Measurements from ENCODE around the gene CC2D1A. TPM values are rescaled to one million over a fixed set of nuclear protein-coding genes. Genes with fewer than 3 reads are reported as not detected.

The CC2D1A gene
- polyA plus RNA-seq, 1 of the 3 experiments (the other 2 are of a cell fraction): 24.2 TPM

DNA sequence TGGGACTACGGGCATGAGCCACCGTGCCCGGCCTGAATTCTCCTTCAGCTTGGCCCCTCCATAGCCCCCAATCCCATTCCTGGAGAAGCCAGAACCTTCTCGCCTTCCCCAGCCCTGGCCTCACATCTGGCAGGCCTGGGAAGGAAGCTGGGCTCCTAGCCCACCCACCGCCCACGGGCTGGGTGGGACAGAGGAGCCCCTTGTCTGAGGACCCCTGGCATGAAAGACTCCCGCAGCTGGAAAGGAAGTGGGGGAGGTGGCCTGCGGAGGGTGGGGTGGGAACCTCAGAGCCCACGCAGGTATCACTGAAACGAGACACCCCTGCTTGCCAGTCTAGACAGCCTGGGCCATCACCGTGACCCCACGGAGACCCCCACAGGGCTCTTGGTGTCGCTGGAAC lies 36.7 kb upstream of the CC2D1A start:
- no peak for DNase-seq
- TF ChIP-seq EP300 (IDR thresholded peaks at IDR 0.05; ENCODE audit: borderline replicate concordance in 1 of 2, low read depth in 1 of 2, low read length in 1 of 2) (no peak), GATA2 (CRISPR knock-in tag; IDR thresholded peaks at IDR 0.05) (no peak), RFX5 (IDR thresholded peaks at IDR 0.05; ENCODE audit: low read length) (no peak), GABPA (IDR thresholded peaks at IDR 0.05; ENCODE audit: low read depth) (no peak), MXI1 (IDR thresholded peaks at IDR 0.05; ENCODE audit: low read depth, low read length) (no peak), TEAD4 (IDR thresholded peaks at IDR 0.05; ENCODE audit: borderline replicate concordance, insufficient read depth) (no peak), MEF2A (IDR thresholded peaks at IDR 0.05; ENCODE audit: borderline replicate concordance, low read depth) (no peak)
- TF ChIP-seq, protein P1, sequence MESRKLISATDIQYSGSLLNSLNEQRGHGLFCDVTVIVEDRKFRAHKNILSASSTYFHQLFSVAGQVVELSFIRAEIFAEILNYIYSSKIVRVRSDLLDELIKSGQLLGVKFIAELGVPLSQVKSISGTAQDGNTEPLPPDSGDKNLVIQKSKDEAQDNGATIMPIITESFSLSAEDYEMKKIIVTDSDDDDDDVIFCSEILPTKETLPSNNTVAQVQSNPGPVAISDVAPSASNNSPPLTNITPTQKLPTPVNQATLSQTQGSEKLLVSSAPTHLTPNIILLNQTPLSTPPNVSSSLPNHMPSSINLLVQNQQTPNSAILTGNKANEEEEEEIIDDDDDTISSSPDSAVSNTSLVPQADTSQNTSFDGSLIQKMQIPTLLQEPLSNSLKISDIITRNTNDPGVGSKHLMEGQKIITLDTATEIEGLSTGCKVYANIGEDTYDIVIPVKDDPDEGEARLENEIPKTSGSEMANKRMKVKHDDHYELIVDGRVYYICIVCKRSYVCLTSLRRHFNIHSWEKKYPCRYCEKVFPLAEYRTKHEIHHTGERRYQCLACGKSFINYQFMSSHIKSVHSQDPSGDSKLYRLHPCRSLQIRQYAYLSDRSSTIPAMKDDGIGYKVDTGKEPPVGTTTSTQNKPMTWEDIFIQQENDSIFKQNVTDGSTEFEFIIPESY (IDR thresholded peaks at IDR 0.05; ENCODE audit: borderline replicate concordance, low read depth): no peak
- TF ChIP-seq, protein P2, sequence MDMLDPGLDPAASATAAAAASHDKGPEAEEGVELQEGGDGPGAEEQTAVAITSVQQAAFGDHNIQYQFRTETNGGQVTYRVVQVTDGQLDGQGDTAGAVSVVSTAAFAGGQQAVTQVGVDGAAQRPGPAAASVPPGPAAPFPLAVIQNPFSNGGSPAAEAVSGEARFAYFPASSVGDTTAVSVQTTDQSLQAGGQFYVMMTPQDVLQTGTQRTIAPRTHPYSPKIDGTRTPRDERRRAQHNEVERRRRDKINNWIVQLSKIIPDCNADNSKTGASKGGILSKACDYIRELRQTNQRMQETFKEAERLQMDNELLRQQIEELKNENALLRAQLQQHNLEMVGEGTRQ (IDR thresholded peaks at IDR 0.05; ENCODE audit: borderline replicate concordance, low read depth, low read length): no peak
- no peak overlapping the region for H2AFZ ChIP-seq (ENCODE audit: low read depth)
- peaks cover 12% of the 10 kb centered on the region; the same call in 1 of the 2 replicates for H3K79me2 ChIP-seq (ENCODE audit: insufficient read depth)
- no peaks in the 10 kb centered on the region for H3K27me3 ChIP-seq (ENCODE audit: insufficient read depth)
- no peak overlapping the region for H3K4me2 ChIP-seq
- H3K4me3 ChIP-seq (ENCODE audit: low read depth in 2 of 2, low read length in 1 of 2): no peak overlapping the region
- H3K27ac ChIP-seq (ENCODE audit: low read depth in 2 of 2, low read length in 1 of 2): no peak overlapping the region
- no peaks in the 10 kb centered on the region for H4K20me1 ChIP-seq (ENCODE audit: insufficient read depth)
- WGBS (ENCODE audit: low lambda C conversion rate): 98% methylated on average over 6 of the region's 13 CpGs
- no peaks in the 10 kb centered on the region for H3K36me3 ChIP-seq (replicated peaks in 1 of 2; ENCODE audit: control insufficient read depth in 1 of 2, insufficient read depth in 2 of 2, low read length in 1 of 2)
- H3K9ac ChIP-seq: no peak overlapping the region
- peaks cover 20% of the 10 kb centered on the region for H3F3A ChIP-seq (replicated peaks; ENCODE audit: insufficient read depth)
- POLR2A ChIA-PET: no interaction called here
- peaks cover 0 to 22% of the 10 kb centered on the region in 2 experiments; a peak in 1 of 4 replicates for H3K4me1 ChIP-seq (ENCODE audit: control insufficient read depth in 1 of 2, insufficient read depth in 2 of 2, low read depth in 1 of 2, low read length in 1 of 2)
- CTCF ChIA-PET: interaction anchor here (0.7 to 1.8 kb wide), 4 partner anchors 10 to 649 kb away, joined by 3 to 4 read pairs (median 4); no protein-coding TSS in a partner anchor
- no peaks in the 10 kb centered on the region for H3K9me2 ChIP-seq
- H3K9me3 ChIP-seq: no peaks in the 10 kb centered on the region

DNA sequence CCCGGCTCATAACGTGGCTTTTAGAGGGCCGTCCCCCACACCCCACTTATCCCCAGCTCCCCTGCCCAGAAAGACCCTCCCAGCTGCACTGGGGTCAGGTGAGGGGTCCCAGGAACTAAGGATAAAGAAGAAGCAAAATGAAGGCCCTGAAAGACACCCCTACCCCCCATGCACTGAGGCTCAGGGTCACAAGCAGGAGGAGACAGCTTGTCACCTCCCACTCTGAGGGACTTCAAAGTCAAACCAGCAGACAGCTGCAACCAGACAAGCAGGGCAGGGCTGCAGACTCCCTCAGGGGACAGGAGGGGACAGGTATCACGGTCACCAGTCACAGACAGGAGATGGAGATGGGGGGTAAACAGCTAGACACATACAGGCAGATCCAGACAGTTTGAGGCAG lies 35.1 kb upstream of the CC2D1A start:
- Histone ChIP-seq H3K27me3 (ENCODE audit: insufficient read depth) (no peaks in the 10 kb centered on the region), H3K4me3 (ENCODE audit: low read depth in 2 of 2, low read length in 1 of 2) (no peak overlapping the region), H2AFZ (ENCODE audit: low read depth) (no peak overlapping the region), H3K79me2 (ENCODE audit: insufficient read depth) (peaks cover 12% of the 10 kb centered on the region; the same call in 1 of the 2 replicates), H3K9me3 (no peaks in the 10 kb centered on the region), H4K20me1 (ENCODE audit: insufficient read depth) (no peaks in the 10 kb centered on the region), H3K36me3 (replicated peaks in 1 of 2; ENCODE audit: control insufficient read depth in 1 of 2, insufficient read depth in 2 of 2, low read length in 1 of 2) (no peaks in the 10 kb centered on the region), H3K9ac (no peak overlapping the region), H3K9me2 (no peaks in the 10 kb centered on the region), H3F3A (replicated peaks; ENCODE audit: insufficient read depth) (peaks cover 15% of the 10 kb centered on the region), H3K4me2 (no peak overlapping the region), H3K27ac (ENCODE audit: low read depth in 2 of 2, low read length in 1 of 2) (peak overlapping the region in 1 of 2 experiments; percentile 29; a peak in 1 of 4 replicates), H3K4me1 (ENCODE audit: control insufficient read depth in 1 of 2, insufficient read depth in 2 of 2, low read depth in 1 of 2, low read length in 1 of 2) (peaks cover 0 to 17% of the 10 kb centered on the region in 2 experiments; a peak in 1 of 4 replicates)
- peak; percentile 21 for DNase-seq
- ChIA-PET CTCF (interaction anchor here (1.0 to 2.2 kb wide), 6 partner anchors 9 to 203 kb away, joined by 3 to 8 read pairs (median 4); partner anchors contain the start of genes IL27RA and MISP3), POLR2A (no interaction called here)
- 94% methylated on average over 4 of the region's 4 CpGs for WGBS (ENCODE audit: low lambda C conversion rate)
- TF ChIP-seq FOSL2 (IDR thresholded peaks at IDR 0.05; ENCODE audit: borderline replicate concordance, low read depth): no peak
- TF ChIP-seq FOXJ3 (CRISPR knock-in tag; IDR thresholded peaks at IDR 0.05): no peak
- no peak for TF ChIP-seq YY1 (IDR thresholded peaks at IDR 0.05; ENCODE audit: low read depth)
- no peak for TF ChIP-seq RAD21 (IDR thresholded peaks at IDR 0.05; ENCODE audit: low read length)
- TF ChIP-seq, protein P3, sequence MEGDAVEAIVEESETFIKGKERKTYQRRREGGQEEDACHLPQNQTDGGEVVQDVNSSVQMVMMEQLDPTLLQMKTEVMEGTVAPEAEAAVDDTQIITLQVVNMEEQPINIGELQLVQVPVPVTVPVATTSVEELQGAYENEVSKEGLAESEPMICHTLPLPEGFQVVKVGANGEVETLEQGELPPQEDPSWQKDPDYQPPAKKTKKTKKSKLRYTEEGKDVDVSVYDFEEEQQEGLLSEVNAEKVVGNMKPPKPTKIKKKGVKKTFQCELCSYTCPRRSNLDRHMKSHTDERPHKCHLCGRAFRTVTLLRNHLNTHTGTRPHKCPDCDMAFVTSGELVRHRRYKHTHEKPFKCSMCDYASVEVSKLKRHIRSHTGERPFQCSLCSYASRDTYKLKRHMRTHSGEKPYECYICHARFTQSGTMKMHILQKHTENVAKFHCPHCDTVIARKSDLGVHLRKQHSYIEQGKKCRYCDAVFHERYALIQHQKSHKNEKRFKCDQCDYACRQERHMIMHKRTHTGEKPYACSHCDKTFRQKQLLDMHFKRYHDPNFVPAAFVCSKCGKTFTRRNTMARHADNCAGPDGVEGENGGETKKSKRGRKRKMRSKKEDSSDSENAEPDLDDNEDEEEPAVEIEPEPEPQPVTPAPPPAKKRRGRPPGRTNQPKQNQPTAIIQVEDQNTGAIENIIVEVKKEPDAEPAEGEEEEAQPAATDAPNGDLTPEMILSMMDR (IDR thresholded peaks at IDR 0.05): no peak
- TF ChIP-seq NFIC (IDR thresholded peaks at IDR 0.05; ENCODE audit: borderline replicate concordance): no peak
- TF ChIP-seq RCOR1 (IDR thresholded peaks at IDR 0.05; ENCODE audit: low read length): no peak
- TF ChIP-seq, protein P4, sequence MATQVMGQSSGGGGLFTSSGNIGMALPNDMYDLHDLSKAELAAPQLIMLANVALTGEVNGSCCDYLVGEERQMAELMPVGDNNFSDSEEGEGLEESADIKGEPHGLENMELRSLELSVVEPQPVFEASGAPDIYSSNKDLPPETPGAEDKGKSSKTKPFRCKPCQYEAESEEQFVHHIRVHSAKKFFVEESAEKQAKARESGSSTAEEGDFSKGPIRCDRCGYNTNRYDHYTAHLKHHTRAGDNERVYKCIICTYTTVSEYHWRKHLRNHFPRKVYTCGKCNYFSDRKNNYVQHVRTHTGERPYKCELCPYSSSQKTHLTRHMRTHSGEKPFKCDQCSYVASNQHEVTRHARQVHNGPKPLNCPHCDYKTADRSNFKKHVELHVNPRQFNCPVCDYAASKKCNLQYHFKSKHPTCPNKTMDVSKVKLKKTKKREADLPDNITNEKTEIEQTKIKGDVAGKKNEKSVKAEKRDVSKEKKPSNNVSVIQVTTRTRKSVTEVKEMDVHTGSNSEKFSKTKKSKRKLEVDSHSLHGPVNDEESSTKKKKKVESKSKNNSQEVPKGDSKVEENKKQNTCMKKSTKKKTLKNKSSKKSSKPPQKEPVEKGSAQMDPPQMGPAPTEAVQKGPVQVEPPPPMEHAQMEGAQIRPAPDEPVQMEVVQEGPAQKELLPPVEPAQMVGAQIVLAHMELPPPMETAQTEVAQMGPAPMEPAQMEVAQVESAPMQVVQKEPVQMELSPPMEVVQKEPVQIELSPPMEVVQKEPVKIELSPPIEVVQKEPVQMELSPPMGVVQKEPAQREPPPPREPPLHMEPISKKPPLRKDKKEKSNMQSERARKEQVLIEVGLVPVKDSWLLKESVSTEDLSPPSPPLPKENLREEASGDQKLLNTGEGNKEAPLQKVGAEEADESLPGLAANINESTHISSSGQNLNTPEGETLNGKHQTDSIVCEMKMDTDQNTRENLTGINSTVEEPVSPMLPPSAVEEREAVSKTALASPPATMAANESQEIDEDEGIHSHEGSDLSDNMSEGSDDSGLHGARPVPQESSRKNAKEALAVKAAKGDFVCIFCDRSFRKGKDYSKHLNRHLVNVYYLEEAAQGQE (IDR thresholded peaks at IDR 0.05; ENCODE audit: low read depth, low read length): no peak
- TF ChIP-seq CHD2 (IDR thresholded peaks at IDR 0.05; ENCODE audit: low read length, partially characterized antibody): no peak
- TF ChIP-seq, protein P2 (IDR thresholded peaks at IDR 0.05; ENCODE audit: borderline replicate concordance, low read depth, low read length): no peak
